ENCODE measurements around the gene PFDN5. TPM values are rescaled to one million over a fixed set of nuclear protein-coding genes. Genes with fewer than 3 reads are reported as not detected.

PFDN5 gene
- total RNA-seq: 237 and 315 TPM in 2 replicates

GRCh38 chr12:53295070-53295890 is at the start of gene PFDN5:
TSS of gene PFDN5 (plus strand) at chr12:53295542. CDS start at chr12:53295568, 26 bp downstream.

DNA sequence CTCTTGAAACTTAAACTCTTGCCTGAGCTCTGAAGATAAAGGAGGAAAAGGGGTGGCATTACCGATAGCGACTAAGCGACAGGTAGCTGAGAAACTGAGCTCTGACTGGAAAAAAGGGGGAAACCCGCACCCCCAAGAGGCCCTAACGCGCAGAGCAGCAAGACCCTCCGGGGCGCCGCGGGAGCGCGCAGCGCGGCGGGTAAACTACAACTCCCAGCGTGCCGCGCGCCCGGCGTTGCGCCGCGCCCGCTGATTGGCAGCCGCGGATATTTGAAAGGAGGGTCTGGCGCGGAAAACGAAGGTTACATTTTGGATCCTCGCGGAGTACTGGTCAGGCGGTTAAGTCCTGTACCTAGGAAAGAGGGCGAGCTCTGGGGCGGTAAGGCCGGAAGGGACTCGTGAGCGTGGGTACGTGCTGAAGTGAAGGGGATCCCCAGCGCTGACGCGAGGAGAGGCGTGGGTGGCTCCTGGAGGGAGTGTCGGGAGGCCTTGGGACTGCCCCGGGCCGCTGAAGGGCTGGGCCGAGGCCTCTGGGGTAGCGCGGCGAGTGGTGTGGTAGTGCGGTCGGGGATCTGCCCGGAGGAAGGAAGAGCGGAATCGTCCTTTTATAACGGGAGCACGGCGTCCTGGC is 27.2 kb upstream of the PFDN5 start, which contains the start of gene ESPL1:
Gene ESPL1 (plus strand): TSS at position 301 of the 631 bp plus-strand sequence. CDS start 468 bp downstream, outside the sequence.

GRCh38 chr12:53299454-53300180 is 4.3 kb downstream of the PFDN5 start, which contains the start of gene MYG1:
TSS of gene MYG1 (plus strand) at chr12:53299695. CDS start at chr12:53299738, 43 bp downstream.

DNA sequence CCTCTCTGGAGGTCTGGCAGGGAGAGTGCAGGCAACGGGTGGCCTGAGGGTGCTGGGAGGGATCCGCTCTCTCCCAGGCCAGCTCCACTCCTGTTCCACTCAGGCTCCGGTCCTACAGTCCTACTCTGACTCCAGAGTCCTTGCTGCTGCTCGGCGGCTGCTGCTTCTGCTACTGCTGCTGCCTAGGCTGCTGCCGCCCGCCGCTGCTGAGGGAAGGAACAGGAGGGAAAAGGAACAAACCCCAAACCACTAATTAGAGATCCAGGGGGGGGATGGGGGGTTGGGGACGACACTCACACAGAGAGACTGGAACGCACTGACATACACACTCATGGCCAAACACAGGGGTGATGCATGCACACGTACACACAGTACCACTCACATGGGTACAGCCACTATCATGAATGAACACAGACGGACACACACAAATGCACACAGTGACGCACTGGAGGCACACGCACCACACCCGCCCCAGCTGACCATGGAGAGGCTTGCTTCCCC is 40.9 kb downstream of the PFDN5 start, which contains the start of gene SP7:
Gene SP7 (minus strand): TSS at position 174 of the 501 bp plus-strand sequence. CDS start 708 bp downstream, outside the sequence.

Other genes starting within 250 kb of the PFDN5 start
- gene TNS2, start 245.5 kb upstream of the PFDN5 start, total RNA-seq: 37.1 and 53.6 TPM in 2 replicates
- 20.7 and 21.0 TPM in 2 replicates for gene SPRYD3, start 216.2 kb upstream of the PFDN5 start, total RNA-seq
- 12.2 and 15.7 TPM in 2 replicates for gene IGFBP6, start 197.9 kb upstream of the PFDN5 start, total RNA-seq
- not detected in 2 replicates for gene SOAT2, start 192.1 kb upstream of the PFDN5 start, total RNA-seq
- 11.7 and 15.9 TPM in 2 replicates for gene ZNF740, start 114.8 kb upstream of the PFDN5 start, total RNA-seq
- gene CSAD, start 114.6 kb upstream of the PFDN5 start, total RNA-seq: 6.0 and 9.0 TPM in 2 replicates
- gene ITGB7, start 88.3 kb upstream of the PFDN5 start, total RNA-seq: not detected in 2 replicates
- 4.9 and 8.3 TPM in 2 replicates for gene RARG, start 63.3 kb upstream of the PFDN5 start, total RNA-seq
- 14.6 and 29.3 TPM in 2 replicates for gene ESPL1, start 27.2 kb upstream of the PFDN5 start, total RNA-seq
- 32.7 and 38.2 TPM in 2 replicates for gene MYG1, start 4.2 kb downstream of the PFDN5 start, total RNA-seq
- 48.4 and 56.0 TPM in 2 replicates for gene AAAS, start 26.1 kb downstream of the PFDN5 start, total RNA-seq
- not detected in 2 replicates for gene SP7, start 40.8 kb downstream of the PFDN5 start, total RNA-seq
- 48.4 and 61.3 TPM in 2 replicates for gene SP1, start 84.6 kb downstream of the PFDN5 start, total RNA-seq
- gene AMHR2, start 128.3 kb downstream of the PFDN5 start, total RNA-seq: not detected in 2 replicates
- 57.7 and 71.3 TPM in 2 replicates for gene PRR13, start 146.2 kb downstream of the PFDN5 start, total RNA-seq
- 396 and 498 TPM in 2 replicates for gene PCBP2, start 156.6 kb downstream of the PFDN5 start, total RNA-seq
- gene MAP3K12, start 203.9 kb downstream of the PFDN5 start, total RNA-seq: 26.3 and 26.9 TPM in 2 replicates
- gene TARBP2, start 205.7 kb downstream of the PFDN5 start, total RNA-seq: 44.9 and 47.0 TPM in 2 replicates
- gene NPFF, start 211.9 kb downstream of the PFDN5 start, total RNA-seq: not detected in 2 replicates